ENCODE data around the gene TP73. TPM values are rescaled to one million over a fixed set of nuclear protein-coding genes. Genes with fewer than 3 reads are reported as not detected.

The TP73 gene
- total RNA-seq, 1 donor from 2014 or later: not detected

DNA sequence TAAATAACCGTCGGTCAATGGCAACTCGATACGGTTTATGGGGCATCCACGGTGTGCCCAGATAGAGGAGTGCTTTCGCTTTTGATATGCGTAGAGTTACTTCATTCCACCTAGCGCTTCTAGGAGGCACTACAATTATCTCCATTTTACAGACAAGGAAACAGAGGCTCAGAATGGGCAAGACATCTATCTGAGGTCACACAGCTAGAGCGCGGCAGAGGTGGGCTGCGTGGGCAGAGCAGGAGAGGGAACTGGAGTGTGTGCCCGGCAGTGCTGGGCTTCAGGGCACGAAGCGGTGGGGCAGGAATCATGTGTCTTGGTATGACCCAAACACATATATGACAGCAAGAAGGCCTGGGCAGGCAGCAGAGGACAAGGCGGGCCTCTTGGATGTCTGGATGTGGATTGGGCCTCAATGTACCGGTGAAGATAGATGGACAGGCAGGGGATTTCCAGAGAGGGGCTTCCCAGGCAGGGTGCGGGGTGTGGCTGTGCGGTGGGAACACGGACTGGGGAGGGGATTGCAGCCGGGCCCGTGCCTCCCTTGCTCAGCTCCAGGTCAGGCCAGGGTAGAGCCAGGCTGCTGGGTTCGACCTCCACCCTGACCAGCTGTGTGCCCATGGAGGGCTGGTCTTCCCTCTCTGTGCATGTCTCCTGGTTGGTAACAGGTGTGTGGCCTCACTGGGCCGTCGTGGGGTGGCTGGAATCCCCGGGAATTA lies 21.2 kb downstream of the TP73 start:
- no peak for DNase-seq (ENCODE audit: low spot score)
- no peak for TF ChIP-seq CTCF (IDR thresholded peaks at IDR 0.05; ENCODE audit: unreplicated experiment)
- Mint-ChIP-seq H3K27me3 (ENCODE audit: unreplicated experiment) (peaks cover 13% of the 10 kb centered on the region), H3K4me3 (ENCODE audit: unreplicated experiment) (no peak overlapping the region), H3K4me1 (ENCODE audit: unreplicated experiment) (peaks cover 14% of the 10 kb centered on the region), H3K9me3 (ENCODE audit: unreplicated experiment) (no peaks in the 10 kb centered on the region), H3K27ac (ENCODE audit: unreplicated experiment) (no peak overlapping the region), H3K36me3 (ENCODE audit: low read depth, unreplicated experiment) (peaks cover 4% of the 10 kb centered on the region)

DNA sequence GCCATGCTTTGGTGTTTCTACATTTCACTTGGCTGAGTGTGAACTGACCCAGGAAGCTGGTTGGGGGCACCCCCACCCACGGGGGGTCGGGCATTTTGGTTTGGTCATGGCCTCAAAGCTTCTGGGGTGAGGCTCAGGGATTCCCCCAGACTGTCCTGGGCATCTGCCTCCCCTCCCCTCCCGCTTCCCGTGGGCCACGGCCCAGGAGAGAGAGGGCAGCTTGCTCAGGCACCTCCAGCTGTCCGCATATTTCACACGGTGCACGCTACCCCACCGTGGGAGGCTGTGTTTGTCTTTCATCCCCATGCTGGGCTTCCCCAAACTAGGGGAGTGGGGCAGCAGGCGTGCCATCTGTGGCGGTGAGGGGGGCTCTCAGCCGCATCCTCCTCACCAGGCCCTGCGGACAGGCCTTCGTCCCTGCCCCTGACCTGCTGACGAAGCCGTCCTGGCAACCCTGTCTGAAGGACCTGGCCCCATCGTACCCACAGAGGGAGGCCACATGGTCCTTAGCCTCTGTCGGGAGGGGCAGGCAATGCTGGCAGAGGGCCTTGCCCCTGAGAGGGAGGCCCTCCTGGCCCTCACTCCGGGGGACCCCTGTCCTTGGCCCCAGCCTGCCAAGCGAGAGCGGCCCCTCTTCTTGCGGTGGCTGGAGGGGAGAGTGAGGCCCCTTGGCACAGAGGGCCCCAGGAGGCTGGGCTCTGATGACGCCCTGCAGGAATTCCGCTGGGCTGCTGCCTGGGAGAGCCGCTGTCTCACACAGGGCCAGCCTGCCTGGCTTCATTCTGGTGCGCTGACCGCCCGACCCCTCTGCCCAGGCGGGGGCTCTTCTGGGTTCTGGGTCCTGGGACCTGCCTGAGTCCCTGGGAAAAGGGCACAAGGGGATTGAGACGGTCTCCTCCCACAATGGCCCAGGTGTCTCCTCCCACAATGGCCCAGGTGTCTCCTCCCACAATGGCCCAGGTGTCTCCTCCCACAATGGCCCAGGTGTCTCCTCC lies 22.1 kb downstream of the TP73 start:
- H3K9me3 Mint-ChIP-seq (ENCODE audit: unreplicated experiment): no peaks in the 10 kb centered on the region
- TF ChIP-seq CTCF (IDR thresholded peaks at IDR 0.05; ENCODE audit: unreplicated experiment): no peak
- no peak overlapping the region for H3K4me3 Mint-ChIP-seq (ENCODE audit: unreplicated experiment)
- peaks cover 4% of the 10 kb centered on the region for H3K36me3 Mint-ChIP-seq (ENCODE audit: low read depth, unreplicated experiment)
- H3K27me3 Mint-ChIP-seq (ENCODE audit: unreplicated experiment): peaks cover 13% of the 10 kb centered on the region
- peaks cover 13% of the 10 kb centered on the region for H3K4me1 Mint-ChIP-seq (ENCODE audit: unreplicated experiment)
- no peak overlapping the region for H3K27ac Mint-ChIP-seq (ENCODE audit: unreplicated experiment)
- DNase-seq (ENCODE audit: low spot score): no peak

DNA sequence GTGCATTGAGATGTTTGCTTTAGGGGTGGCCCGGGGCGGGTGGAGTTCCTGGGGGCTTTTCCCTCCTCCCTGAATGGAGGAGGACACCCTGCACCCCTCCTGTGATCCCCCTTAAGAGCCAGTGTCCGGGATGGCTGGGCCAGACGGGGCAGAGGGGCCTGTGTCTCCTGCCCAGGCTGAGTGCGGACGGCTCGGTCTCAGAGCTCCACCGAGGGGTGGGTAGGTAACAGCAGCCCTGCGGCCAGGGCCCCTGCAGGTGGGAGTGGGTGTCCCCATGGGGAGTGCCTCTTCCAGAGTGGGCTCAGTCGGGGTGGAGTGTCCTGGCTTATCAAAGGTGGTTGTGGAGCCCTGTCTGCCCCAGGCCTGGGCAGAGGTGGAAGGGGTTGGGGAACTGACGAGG lies 23.1 kb downstream of the TP73 start:
- H3K27ac Mint-ChIP-seq (ENCODE audit: unreplicated experiment): no peak overlapping the region
- H3K4me3 Mint-ChIP-seq (ENCODE audit: unreplicated experiment): no peak overlapping the region
- no peak for DNase-seq (ENCODE audit: low spot score)
- TF ChIP-seq CTCF (IDR thresholded peaks at IDR 0.05; ENCODE audit: unreplicated experiment): no peak
- H3K36me3 Mint-ChIP-seq (ENCODE audit: low read depth, unreplicated experiment): peaks cover 8% of the 10 kb centered on the region
- no peaks in the 10 kb centered on the region for H3K9me3 Mint-ChIP-seq (ENCODE audit: unreplicated experiment)
- H3K27me3 Mint-ChIP-seq (ENCODE audit: unreplicated experiment): peaks cover 16% of the 10 kb centered on the region
- peaks cover 17% of the 10 kb centered on the region for H3K4me1 Mint-ChIP-seq (ENCODE audit: unreplicated experiment)

DNA sequence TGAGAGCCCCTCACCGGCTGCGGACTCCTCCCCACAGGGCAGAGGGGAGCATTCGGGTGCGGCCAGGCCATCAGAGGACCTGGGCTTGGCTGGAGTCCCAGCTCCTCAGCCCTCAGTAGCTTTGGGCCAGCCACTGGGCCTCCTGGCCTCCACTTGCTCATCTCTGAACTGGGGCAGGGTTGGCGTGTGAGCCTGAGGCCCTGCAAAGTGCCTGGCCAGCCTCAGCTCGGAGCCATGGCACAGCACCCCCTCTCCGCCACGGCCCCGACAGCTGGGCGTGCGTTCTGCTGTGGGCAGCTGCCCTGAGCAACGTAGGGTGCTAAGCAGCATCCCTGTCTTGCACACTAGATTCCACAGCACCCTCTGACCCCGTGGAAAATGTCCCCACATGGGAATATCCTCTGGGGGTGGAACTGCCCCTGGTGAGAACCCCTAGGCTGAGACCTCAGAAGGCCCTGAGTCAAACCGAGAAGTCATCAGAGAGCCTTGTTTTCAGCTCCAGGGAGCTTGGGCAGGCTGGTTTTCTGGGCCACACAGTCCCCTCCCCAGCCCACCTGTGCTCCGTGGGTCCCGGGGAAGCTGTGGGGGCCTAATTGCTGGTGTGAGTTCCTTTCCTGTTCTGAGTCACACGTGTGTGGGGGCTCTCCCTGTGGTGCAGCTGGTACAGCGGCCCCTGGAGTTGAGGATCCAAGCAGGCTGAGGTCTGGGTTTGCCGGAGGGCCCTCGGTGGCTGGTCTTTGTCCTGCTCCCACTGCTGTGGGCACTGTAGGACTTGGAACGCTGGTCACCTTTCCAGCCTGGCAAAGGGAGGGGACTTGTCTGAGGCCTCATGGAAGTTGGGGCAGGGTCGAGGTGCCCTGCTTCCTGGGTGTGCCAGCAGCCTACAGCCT lies 24.5 kb downstream of the TP73 start:
- Mint-ChIP-seq H3K27me3 (ENCODE audit: unreplicated experiment) (peaks cover 16% of the 10 kb centered on the region), H3K9me3 (ENCODE audit: unreplicated experiment) (no peaks in the 10 kb centered on the region), H3K4me1 (ENCODE audit: unreplicated experiment) (peaks cover 17% of the 10 kb centered on the region), H3K36me3 (ENCODE audit: low read depth, unreplicated experiment) (peaks cover 8% of the 10 kb centered on the region), H3K4me3 (ENCODE audit: unreplicated experiment) (no peak overlapping the region), H3K27ac (ENCODE audit: unreplicated experiment) (no peak overlapping the region)
- no peak for TF ChIP-seq CTCF (IDR thresholded peaks at IDR 0.05; ENCODE audit: unreplicated experiment)
- DNase-seq (ENCODE audit: low spot score): no peak

All from endothelial cell (in vitro differentiated cells).